22Rv1 (cell line): ENCODE measurements around the gene SNED1.

Experiments used
- CTCF ChIP-seq: fragments of 450-650 bp; IDR thresholded peaks from 2 replicates; pipeline ENCODE4 v1.5.1; 2017; ENCODE audit warnings: mild to moderate bottlenecking
- ZFX ChIP-seq: fragments of 450-650 bp; IDR thresholded peaks from 2 replicates; pipeline ENCODE4 v1.6.1; 2017; ENCODE audit warnings: antibody characterized with exemption, borderline replicate concordance

GRCh38 chr2:241000831-241001321 lies 2.5 kb downstream of the SNED1 start:
- no peak for TF ChIP-seq CTCF
- TF ChIP-seq ZFX: no peak
